ENCODE results near the gene KSR1. TPM values are rescaled to one million over a fixed set of nuclear protein-coding genes. Genes with fewer than 3 reads are reported as not detected.

KSR1 gene
- total and polyA plus RNA-seq, 10 of the 15 experiments (the other 5 are each of a cell fraction or from before 2014, with no cell fraction given), result 0.97 to 66.6 (median 22.9) TPM

- Histone ChIP-seq H3K4me3 (no peak overlapping the region), H2AFZ (ENCODE audit: control insufficient read depth, low read depth, low read length) (no peak overlapping the region), H3K27ac (ENCODE audit: control insufficient read depth, insufficient read depth) (no peak overlapping the region), H3K27me3 (replicated peaks in 1 of 2; ENCODE audit: control insufficient read depth in 2 of 2, insufficient read depth in 2 of 2, low read length in 1 of 2) (no peaks in the 10 kb centered on the region), H3K9me3 (replicated peaks; ENCODE audit: control insufficient read depth, insufficient read depth, low read length) (no peaks in the 10 kb centered on the region), H3K79me2 (ENCODE audit: control insufficient read depth, insufficient read depth, low read length) (no peaks in the 10 kb centered on the region), H3K9ac (ENCODE audit: control insufficient read depth, insufficient read depth, low read length) (no peak overlapping the region), H4K20me1 (ENCODE audit: control insufficient read depth, insufficient read depth) (no peaks in the 10 kb centered on the region), H3K4me2 (ENCODE audit: control insufficient read depth, insufficient read depth) (no peak overlapping the region), H3K36me3 (ENCODE audit: control insufficient read depth in 2 of 2, insufficient read depth in 2 of 2, low read length in 1 of 2) (peaks cover 9 to 35% of the 10 kb centered on the region in 2 experiments; a peak in 3 of 4 replicates), H3K4me1 (ENCODE audit: control insufficient read depth, insufficient read depth, low read length) (peaks cover 5% of the 10 kb centered on the region; the same call in 1 of the 2 replicates)
- ChIA-PET POLR2A (no interaction called here), SMC1A (ENCODE audit: uncharacterized antibody, unreplicated experiment) (interaction anchor here (0.8 to 4.7 kb wide), 21 partner anchors 12 to 365 kb away, joined by 3 to 76 read pairs (median 5); partner anchors contain the start of gene KSR1), RAD21 (ENCODE audit: unreplicated experiment) (interaction anchor here (0.8 to 5.0 kb wide), 12 partner anchors 44 to 365 kb away, joined by 3 to 51 read pairs (median 5); partner anchors contain the start of gene KSR1), CTCF (interaction anchor here (0.6 to 9.1 kb wide), 35 partner anchors 8 to 405 kb away, joined by 3 to 134 read pairs (median 11); partner anchors contain the start of genes KSR1 and LGALS9)
- BruUV-seq (replicated peaks), result no TSS peak
- intact Hi-C loops (cut with micrococcal nuclease; ENCODE audit: unreplicated experiment), result loop anchor here (1.0 to 5.0 kb wide), 5 partner anchors 49 to 305 kb away; partner anchors contain the start of gene KSR1
- DNase-seq (ENCODE audit: low read depth, low spot score), result no peak
- no peak for ATAC-seq
- no peak for FAIRE-seq
- in situ Hi-C loops (cut with MboI), result loop anchor here (10.0 kb wide), 2 partner anchors 53 to 57 kb away; no protein-coding TSS in a partner anchor
- WGBS (ENCODE audit: insufficient coverage, insufficient replicate concordance, low lambda C conversion rate, missing lambda C conversion rate), result 47% methylated on average over 2 of the region's 2 CpGs
- no peak for TF ChIP-seq GATAD2B (conservative IDR thresholded peaks at IDR 0.05; ENCODE audit: low read depth)
- TF ChIP-seq CHD4 (IDR thresholded peaks at IDR 0.05), result no peak
- TF ChIP-seq EZH2 (IDR thresholded peaks at IDR 0.05; ENCODE audit: borderline replicate concordance, control insufficient read depth, low read depth, low read length), result no peak
- no peak for TF ChIP-seq ATF2 (IDR thresholded peaks at IDR 0.05; ENCODE audit: low read length)
- no peak for TF ChIP-seq PKNOX1 (IDR thresholded peaks at IDR 0.05)
Measured at GRCh38 chr17:27601975-27602302, 145.7 kb downstream of the KSR1 start.

Data from GM12878 (cell line).